Measurements from ENCODE around the gene OR1E1. TPM values are rescaled to one million over a fixed set of nuclear protein-coding genes. Genes with fewer than 3 reads are reported as not detected.

OR1E1 gene, protein sequence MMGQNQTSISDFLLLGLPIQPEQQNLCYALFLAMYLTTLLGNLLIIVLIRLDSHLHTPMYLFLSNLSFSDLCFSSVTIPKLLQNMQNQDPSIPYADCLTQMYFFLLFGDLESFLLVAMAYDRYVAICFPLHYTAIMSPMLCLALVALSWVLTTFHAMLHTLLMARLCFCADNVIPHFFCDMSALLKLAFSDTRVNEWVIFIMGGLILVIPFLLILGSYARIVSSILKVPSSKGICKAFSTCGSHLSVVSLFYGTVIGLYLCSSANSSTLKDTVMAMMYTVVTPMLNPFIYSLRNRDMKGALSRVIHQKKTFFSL
- not detected in 5 replicates for total RNA-seq (2022; extraction: Qiagen RNA extraction)

GRCh38 chr17:3398310-3398709 lies at the start of gene OR1E1:
OR1E1 (minus strand) TSS chr17:3398410; CDS start chr17:3398410, 0 bp downstream.

GRCh38 chr17:3433741-3434140 lies 35.5 kb upstream of the OR1E1 start, which contains the start of gene OR1E2:
OR1E2 (minus strand) TSS chr17:3433841; CDS start chr17:3433841, 0 bp downstream.

DNA sequence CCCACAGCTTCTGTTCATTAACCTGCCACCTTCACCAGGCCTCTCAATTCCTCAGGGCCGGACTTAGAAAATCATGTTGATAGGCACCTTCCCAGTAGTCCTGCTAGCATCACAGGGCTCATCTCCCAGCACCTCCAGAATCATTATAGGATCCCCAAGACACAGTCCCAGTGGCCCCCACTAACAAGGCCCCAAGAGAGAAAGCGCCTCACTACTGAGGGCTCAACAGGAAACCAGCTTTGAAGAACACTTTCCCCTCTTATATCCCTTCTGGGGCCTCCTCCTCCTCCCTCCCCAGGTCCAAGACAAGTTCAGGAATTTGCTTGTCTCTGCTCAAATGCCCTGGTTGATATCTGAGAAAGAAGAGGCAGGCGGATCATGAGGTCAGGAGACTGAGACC lies 12.9 kb upstream of the OR1E1 start, which contains the start of gene OR3A3:
Gene OR3A3 (plus strand): TSS at position 301 of the 400 bp plus-strand sequence.

DNA sequence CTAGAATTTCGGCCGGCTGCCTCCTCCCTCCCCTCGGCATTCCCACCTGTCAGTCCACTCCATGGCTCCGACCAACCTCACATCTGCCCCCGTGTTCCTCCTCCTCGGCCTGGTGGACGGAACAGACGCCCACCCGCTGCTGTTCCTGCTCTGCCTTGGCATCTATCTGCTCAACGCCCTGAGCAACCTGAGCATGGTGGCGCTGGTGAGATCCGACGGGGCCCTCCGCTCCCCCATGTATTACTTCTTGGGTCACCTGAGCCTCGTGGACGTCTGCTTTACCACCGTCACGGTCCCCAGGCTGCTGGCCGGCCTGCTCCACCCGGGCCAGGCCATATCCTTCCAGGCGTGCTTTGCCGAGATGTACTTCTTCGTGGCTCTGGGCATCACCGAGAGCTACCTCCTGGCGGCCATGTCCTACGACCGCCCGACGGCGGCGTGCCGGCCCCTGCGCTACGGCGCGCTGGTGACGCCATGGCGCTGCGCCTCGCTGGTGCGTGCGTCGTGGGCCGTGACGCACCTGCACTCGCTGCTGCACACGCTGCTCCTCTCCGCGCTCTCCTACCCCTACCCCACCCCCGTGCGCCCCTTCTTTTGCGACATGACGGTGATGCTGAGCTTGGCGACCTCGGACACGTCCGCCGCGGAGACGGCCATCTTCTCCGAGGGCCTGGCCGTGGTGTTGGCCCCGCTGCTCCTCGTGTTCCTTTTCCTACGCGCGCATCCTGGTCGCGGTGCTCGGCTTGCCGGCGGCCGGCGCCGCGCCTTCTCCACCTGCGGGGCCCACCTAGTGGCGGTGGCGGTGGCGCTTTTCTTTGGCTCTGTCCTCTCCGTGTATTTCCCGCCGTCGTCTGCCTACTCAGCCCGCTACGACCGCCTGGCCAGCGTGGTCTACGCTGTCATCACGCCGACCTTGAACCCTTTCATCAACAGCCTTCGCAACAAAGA lies 12.1 kb downstream of the OR1E1 start, which contains the start of gene OR3A2:
Gene OR3A2 (minus strand): TSS at position 440 of the 948 bp plus-strand sequence.

Other genes starting within 250 kb of the OR1E1 start
- not detected in 5 replicates for gene OR1A2, start 200.9 kb downstream of the OR1E1 start, total RNA-seq (2022; extraction: Qiagen RNA extraction)
- not detected in 5 replicates for gene OR1A1, start 190.7 kb downstream of the OR1E1 start, total RNA-seq (2022; extraction: Qiagen RNA extraction)
- gene OR3A1, start 100.0 kb downstream of the OR1E1 start, total RNA-seq (2022; extraction: Qiagen RNA extraction), result not detected in 5 replicates
- not detected in 5 replicates for gene OR3A2, start 12.1 kb downstream of the OR1E1 start, total RNA-seq (2022; extraction: Qiagen RNA extraction)
- gene OR3A3, start 13.0 kb upstream of the OR1E1 start, total RNA-seq (2022; extraction: Qiagen RNA extraction), result not detected in 5 replicates
- not detected in 5 replicates for gene OR1E2, start 35.4 kb upstream of the OR1E1 start, total RNA-seq (2022; extraction: Qiagen RNA extraction)
- not detected in 5 replicates for gene SPATA22, start 73.4 kb upstream of the OR1E1 start, total RNA-seq (2022; extraction: Qiagen RNA extraction)
- not detected in 5 replicates for gene ASPA, start 77.6 kb upstream of the OR1E1 start, total RNA-seq (2022; extraction: Qiagen RNA extraction)
- gene TRPV3, start 159.4 kb upstream of the OR1E1 start, total RNA-seq (2022; extraction: Qiagen RNA extraction), result 0.22 to 0.59 TPM (median 0.28 TPM) in 5 replicates
- gene TRPV1, start 211.0 kb upstream of the OR1E1 start, total RNA-seq (2022; extraction: Qiagen RNA extraction), result 3.5 to 5.3 TPM (median 4.3 TPM) in 5 replicates
- gene SHPK, start 237.8 kb upstream of the OR1E1 start, total RNA-seq (2022; extraction: Qiagen RNA extraction), result 12.2 to 17.4 TPM (median 16.1 TPM) in 5 replicates
- gene CTNS, start 238.3 kb upstream of the OR1E1 start, total RNA-seq (2022; extraction: Qiagen RNA extraction), result 10.4 to 14.3 TPM (median 13.8 TPM) in 5 replicates

Measured in A549 treated with Mapracorat at 1 μM for 4 hours (cell line).